ENCODE data around the gene METTL9.

Gene METTL9

GRCh38 chr16:21639493-21639892 lies 40.1 kb downstream of the METTL9 start:
- H2BK120ac ChIP-seq (ENCODE audit: low read depth, low read length): no peak overlapping the region
- no peak overlapping the region for H2BK15ac ChIP-seq (replicated peaks; ENCODE audit: low read depth)

DNA sequence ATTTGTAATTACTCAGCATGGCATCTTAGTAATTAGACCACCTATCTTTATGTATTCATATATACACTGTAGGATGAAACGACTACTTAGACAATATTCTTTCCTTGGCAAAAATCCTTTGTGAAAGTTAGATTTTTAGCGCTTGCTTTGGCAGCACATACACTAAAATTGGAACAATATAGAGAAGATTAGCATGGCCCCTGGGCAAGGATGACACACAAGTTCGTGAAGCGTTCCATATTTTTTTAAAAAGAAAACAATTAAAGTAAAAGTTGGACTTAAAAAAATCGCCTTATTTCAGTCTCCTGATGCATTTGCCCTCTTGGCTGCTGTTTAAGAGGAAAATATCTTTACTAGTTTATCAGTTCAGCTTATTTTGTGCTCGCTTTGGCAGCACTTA lies 42.5 kb downstream of the METTL9 start:
- Histone ChIP-seq H2AK5ac (ENCODE audit: low read length) (no peak overlapping the region), H4K5ac (ENCODE audit: low read length) (no peak overlapping the region), H3K4me3 (ENCODE audit: low read length) (no peak overlapping the region), H3K27ac (ENCODE audit: low read depth, low read length) (no peak overlapping the region), H3K23ac (ENCODE audit: low read length) (no peak overlapping the region), H3K9ac (ENCODE audit: low read length) (no peak overlapping the region), H3K79me2 (ENCODE audit: control insufficient read depth, insufficient read depth, low read length) (no peaks in the 10 kb centered on the region), H3K27me3 (ENCODE audit: insufficient read depth, low read length, poor library complexity) (no peaks in the 10 kb centered on the region), H3K36me3 (ENCODE audit: control insufficient read depth, insufficient read depth, low read length) (no peaks in the 10 kb centered on the region), H3K18ac (ENCODE audit: low read length) (no peak overlapping the region), H4K8ac (ENCODE audit: low read depth, low read length) (no peak overlapping the region), H3K4me2 (ENCODE audit: low read length) (no peak overlapping the region), H3K4me1 (ENCODE audit: control insufficient read depth, low read depth, low read length) (no peaks in the 10 kb centered on the region), H3K4ac (ENCODE audit: low read depth, low read length) (no peak overlapping the region), H2BK5ac (ENCODE audit: low read length) (no peak overlapping the region), H3K79me1 (ENCODE audit: low read length) (no peaks in the 10 kb centered on the region), H2BK15ac (replicated peaks; ENCODE audit: low read depth) (no peak overlapping the region), H3K56ac (ENCODE audit: low read length) (no peak overlapping the region), H2BK120ac (ENCODE audit: low read depth, low read length) (no peak overlapping the region)
- no CpG with 5 or more reads among the region's 6 CpGs for WGBS (ENCODE audit: extremely low coverage, insufficient coverage, low lambda C conversion rate)
- no peak for DNase-seq

More at GRCh38 chr16:21639493-21639892, 40.1 kb downstream of the METTL9 start:
- no peak for DNase-seq
- no peak overlapping the region for H2AK5ac ChIP-seq (ENCODE audit: low read length)
- H3K4me1 ChIP-seq (ENCODE audit: control insufficient read depth, low read depth, low read length): no peaks in the 10 kb centered on the region
- no peak overlapping the region for H3K27ac ChIP-seq (ENCODE audit: low read depth, low read length)
- H3K23ac ChIP-seq (ENCODE audit: low read length): no peak overlapping the region
- H3K4me3 ChIP-seq (ENCODE audit: low read length): no peak overlapping the region
- H3K36me3 ChIP-seq (ENCODE audit: control insufficient read depth, insufficient read depth, low read length): no peaks in the 10 kb centered on the region
- no peak overlapping the region for H3K18ac ChIP-seq (ENCODE audit: low read length)
- H3K9ac ChIP-seq (ENCODE audit: low read length): no peak overlapping the region
- no peaks in the 10 kb centered on the region for H3K79me2 ChIP-seq (ENCODE audit: control insufficient read depth, insufficient read depth, low read length)
- no peak overlapping the region for H3K56ac ChIP-seq (ENCODE audit: low read length)
- no peak overlapping the region for H4K8ac ChIP-seq (ENCODE audit: low read depth, low read length)
- no peak overlapping the region for H4K5ac ChIP-seq (ENCODE audit: low read length)
- H3K27me3 ChIP-seq (ENCODE audit: insufficient read depth, low read length, poor library complexity): no peaks in the 10 kb centered on the region
- H2BK5ac ChIP-seq (ENCODE audit: low read length): no peak overlapping the region
- no peak overlapping the region for H3K4ac ChIP-seq (ENCODE audit: low read depth, low read length)
- no peaks in the 10 kb centered on the region for H3K79me1 ChIP-seq (ENCODE audit: low read length)
- no CpG with 5 or more reads among the region's 2 CpGs for WGBS (ENCODE audit: extremely low coverage, insufficient coverage, low lambda C conversion rate)
- H3K4me2 ChIP-seq (ENCODE audit: low read length): no peak overlapping the region

DNA sequence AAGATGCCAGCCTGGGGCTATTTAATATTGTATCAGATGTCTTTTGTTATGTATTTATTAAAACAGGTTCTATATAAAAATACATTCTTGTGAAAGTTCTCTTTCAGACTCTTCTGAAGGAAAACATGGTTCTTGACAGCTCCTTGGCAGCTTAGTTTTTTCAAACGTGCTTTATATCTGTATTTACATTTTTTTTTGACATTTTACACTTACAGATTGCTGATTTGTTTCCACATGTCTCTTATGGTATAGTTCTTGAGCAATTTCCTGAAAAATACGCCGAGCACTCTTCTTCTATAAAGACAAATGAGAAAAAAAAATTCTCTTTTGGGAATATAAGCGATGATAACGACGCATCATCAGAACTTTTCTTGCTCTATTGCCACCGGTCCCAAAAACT lies 43.5 kb downstream of the METTL9 start:
- no peaks in the 10 kb centered on the region for H3K4me1 ChIP-seq (ENCODE audit: control insufficient read depth, low read depth, low read length)
- H3K4ac ChIP-seq (ENCODE audit: low read depth, low read length): no peak overlapping the region
- H3K18ac ChIP-seq (ENCODE audit: low read length): no peak overlapping the region
- DNase-seq: no peak
- no peak overlapping the region for H4K5ac ChIP-seq (ENCODE audit: low read length)
- no peak overlapping the region for H2AK5ac ChIP-seq (ENCODE audit: low read length)
- no peak overlapping the region for H3K4me3 ChIP-seq (ENCODE audit: low read length)
- H3K23ac ChIP-seq (ENCODE audit: low read length): no peak overlapping the region
- H2BK5ac ChIP-seq (ENCODE audit: low read length): no peak overlapping the region
- no peak overlapping the region for H3K4me2 ChIP-seq (ENCODE audit: low read length)
- no peak overlapping the region for H3K27ac ChIP-seq (ENCODE audit: low read depth, low read length)
- no peak overlapping the region for H2BK15ac ChIP-seq (replicated peaks; ENCODE audit: low read depth)
- H3K79me1 ChIP-seq (ENCODE audit: low read length): peaks cover 2% of the 10 kb centered on the region
- H3K79me2 ChIP-seq (ENCODE audit: control insufficient read depth, insufficient read depth, low read length): no peaks in the 10 kb centered on the region
- WGBS (ENCODE audit: extremely low coverage, insufficient coverage, low lambda C conversion rate): no CpG with 5 or more reads among the region's 7 CpGs
- no peak overlapping the region for H3K56ac ChIP-seq (ENCODE audit: low read length)
- H3K36me3 ChIP-seq (ENCODE audit: control insufficient read depth, insufficient read depth, low read length): no peaks in the 10 kb centered on the region
- H4K8ac ChIP-seq (ENCODE audit: low read depth, low read length): no peak overlapping the region
- no peaks in the 10 kb centered on the region for H3K27me3 ChIP-seq (ENCODE audit: insufficient read depth, low read length, poor library complexity)
- H3K9ac ChIP-seq (ENCODE audit: low read length): no peak overlapping the region
- H2BK120ac ChIP-seq (ENCODE audit: low read depth, low read length): no peak overlapping the region

DNA sequence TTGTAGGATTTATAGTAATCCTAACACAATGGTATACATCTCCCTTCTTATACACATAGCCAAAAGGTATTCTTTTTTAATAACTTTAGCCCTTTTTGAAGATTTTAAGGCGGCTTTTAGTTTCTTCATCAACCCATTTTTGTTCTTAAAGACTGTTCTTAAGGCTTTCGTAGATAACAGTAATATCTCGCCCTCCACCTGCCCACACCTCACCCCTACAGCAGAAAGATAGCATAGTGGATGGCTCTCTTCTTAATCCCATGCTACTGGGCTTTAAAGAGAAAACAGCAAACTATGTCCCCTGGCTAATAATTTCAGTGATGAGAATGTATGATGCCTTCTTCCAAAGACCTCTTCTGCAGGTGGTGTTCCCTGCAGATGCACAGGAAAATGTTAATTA lies 44.4 kb downstream of the METTL9 start:
- no peak overlapping the region for H3K18ac ChIP-seq (ENCODE audit: low read length)
- H2BK5ac ChIP-seq (ENCODE audit: low read length): no peak overlapping the region
- H3K4me1 ChIP-seq (ENCODE audit: control insufficient read depth, low read depth, low read length): no peaks in the 10 kb centered on the region
- H3K79me2 ChIP-seq (ENCODE audit: control insufficient read depth, insufficient read depth, low read length): no peaks in the 10 kb centered on the region
- no peak overlapping the region for H4K5ac ChIP-seq (ENCODE audit: low read length)
- no peak overlapping the region for H3K4me2 ChIP-seq (ENCODE audit: low read length)
- no peak overlapping the region for H3K4ac ChIP-seq (ENCODE audit: low read depth, low read length)
- no peak overlapping the region for H2BK15ac ChIP-seq (replicated peaks; ENCODE audit: low read depth)
- WGBS (ENCODE audit: extremely low coverage, insufficient coverage, low lambda C conversion rate): no CpG with 5 or more reads among the region's 3 CpGs
- DNase-seq: no peak
- no peak overlapping the region for H4K8ac ChIP-seq (ENCODE audit: low read depth, low read length)
- H3K79me1 ChIP-seq (ENCODE audit: low read length): peaks cover 2% of the 10 kb centered on the region
- H3K27ac ChIP-seq (ENCODE audit: low read depth, low read length): no peak overlapping the region
- H3K36me3 ChIP-seq (ENCODE audit: control insufficient read depth, insufficient read depth, low read length): no peaks in the 10 kb centered on the region
- no peak overlapping the region for H2BK120ac ChIP-seq (ENCODE audit: low read depth, low read length)
- H3K27me3 ChIP-seq (ENCODE audit: insufficient read depth, low read length, poor library complexity): no peaks in the 10 kb centered on the region
- H3K56ac ChIP-seq (ENCODE audit: low read length): no peak overlapping the region
- no peak overlapping the region for H3K4me3 ChIP-seq (ENCODE audit: low read length)
- no peak overlapping the region for H3K9ac ChIP-seq (ENCODE audit: low read length)
- no peak overlapping the region for H3K23ac ChIP-seq (ENCODE audit: low read length)
- no peak overlapping the region for H2AK5ac ChIP-seq (ENCODE audit: low read length)

- Histone ChIP-seq H3K27ac (ENCODE audit: low read depth, low read length) (no peak overlapping the region), H4K5ac (ENCODE audit: low read length) (no peak overlapping the region), H2BK5ac (ENCODE audit: low read length) (no peak overlapping the region), H3K23ac (ENCODE audit: low read length) (no peak overlapping the region), H2BK120ac (ENCODE audit: low read depth, low read length) (no peak overlapping the region), H3K4me3 (ENCODE audit: low read length) (no peak overlapping the region), H2BK15ac (replicated peaks; ENCODE audit: low read depth) (no peak overlapping the region), H3K9ac (ENCODE audit: low read length) (no peak overlapping the region), H3K27me3 (ENCODE audit: insufficient read depth, low read length, poor library complexity) (no peaks in the 10 kb centered on the region), H2AK5ac (ENCODE audit: low read length) (no peak overlapping the region), H3K4me1 (ENCODE audit: control insufficient read depth, low read depth, low read length) (no peaks in the 10 kb centered on the region), H3K79me2 (ENCODE audit: control insufficient read depth, insufficient read depth, low read length) (no peaks in the 10 kb centered on the region), H3K36me3 (ENCODE audit: control insufficient read depth, insufficient read depth, low read length) (no peaks in the 10 kb centered on the region), H3K18ac (ENCODE audit: low read length) (no peak overlapping the region), H3K4ac (ENCODE audit: low read depth, low read length) (no peak overlapping the region), H4K8ac (ENCODE audit: low read depth, low read length) (no peak overlapping the region), H3K4me2 (ENCODE audit: low read length) (no peak overlapping the region), H3K79me1 (ENCODE audit: low read length) (peaks cover 2% of the 10 kb centered on the region), H3K56ac (ENCODE audit: low read length) (no peak overlapping the region)
- DNase-seq: no peak
- no CpG with 5 or more reads among the region's 4 CpGs for WGBS (ENCODE audit: extremely low coverage, insufficient coverage, low lambda C conversion rate)
Observed at GRCh38 chr16:21644674-21645073, 45.3 kb downstream of the METTL9 start.

DNA sequence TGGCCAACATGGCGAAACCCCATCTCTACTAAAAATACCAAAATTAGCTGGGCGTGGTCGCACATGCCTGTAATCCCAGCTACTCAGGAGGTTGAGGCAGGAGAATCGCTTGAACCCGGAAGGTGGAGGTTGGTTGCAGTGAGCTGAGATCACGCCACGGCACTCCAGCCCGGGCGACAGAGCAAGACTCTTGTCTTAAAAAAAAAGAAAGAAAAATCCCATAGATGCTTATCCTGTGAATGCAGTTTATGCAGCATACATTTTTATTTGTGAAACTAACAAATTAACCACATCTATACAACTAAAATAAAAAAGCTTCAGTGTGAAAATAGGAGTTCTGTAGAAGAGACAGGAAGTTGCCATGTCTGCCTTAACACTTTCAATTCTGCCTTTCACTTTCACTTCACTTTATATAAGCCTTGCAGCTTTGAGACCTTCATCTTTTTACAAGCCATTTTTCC lies 45.9 kb downstream of the METTL9 start:
- Histone ChIP-seq H3K4me2 (ENCODE audit: low read length) (no peak overlapping the region), H3K18ac (ENCODE audit: low read length) (no peak overlapping the region), H3K27ac (ENCODE audit: low read depth, low read length) (no peak overlapping the region), H3K79me1 (ENCODE audit: low read length) (peaks cover 2% of the 10 kb centered on the region), H3K4me1 (ENCODE audit: control insufficient read depth, low read depth, low read length) (no peaks in the 10 kb centered on the region), H4K5ac (ENCODE audit: low read length) (no peak overlapping the region), H3K27me3 (ENCODE audit: insufficient read depth, low read length, poor library complexity) (no peaks in the 10 kb centered on the region), H3K23ac (ENCODE audit: low read length) (no peak overlapping the region), H3K9ac (ENCODE audit: low read length) (no peak overlapping the region), H3K56ac (ENCODE audit: low read length) (no peak overlapping the region), H2AK5ac (ENCODE audit: low read length) (no peak overlapping the region), H2BK120ac (ENCODE audit: low read depth, low read length) (no peak overlapping the region), H3K79me2 (ENCODE audit: control insufficient read depth, insufficient read depth, low read length) (no peaks in the 10 kb centered on the region), H2BK15ac (replicated peaks; ENCODE audit: low read depth) (no peak overlapping the region), H3K4me3 (ENCODE audit: low read length) (no peak overlapping the region), H3K4ac (ENCODE audit: low read depth, low read length) (no peak overlapping the region), H4K8ac (ENCODE audit: low read depth, low read length) (no peak overlapping the region), H3K36me3 (ENCODE audit: control insufficient read depth, insufficient read depth, low read length) (no peaks in the 10 kb centered on the region), H2BK5ac (ENCODE audit: low read length) (no peak overlapping the region)
- WGBS (ENCODE audit: extremely low coverage, insufficient coverage, low lambda C conversion rate): no CpG with 5 or more reads among the region's 9 CpGs
- DNase-seq: no peak

Data from mesendoderm (in vitro differentiated cells).